Measurements from ENCODE around the gene PLB1. TPM values are rescaled to one million over a fixed set of nuclear protein-coding genes. Genes with fewer than 3 reads are reported as not detected.

PLB1 gene
- polyA plus RNA-seq, 1 donor from 2014 or later = 2.8 TPM

GRCh38 chr2:28680657-28681056 is 184.8 kb downstream of the PLB1 start:
- H3K4me3 ChIP-seq (ENCODE audit: low read length) = no peak overlapping the region
- H2AFZ ChIP-seq (ENCODE audit: low read depth, low read length) = no peak overlapping the region
- H3K9me3 ChIP-seq (ENCODE audit: low read length) = no peaks in the 10 kb centered on the region
- no peak overlapping the region for H3K9ac ChIP-seq (ENCODE audit: low read length)
- H3K36me3 ChIP-seq (ENCODE audit: insufficient read depth, low read length) = no peaks in the 10 kb centered on the region
- no peak overlapping the region for H3K4me2 ChIP-seq (ENCODE audit: low read length)
- H3K27me3 ChIP-seq (ENCODE audit: insufficient read depth, low read depth, low read length) = no peaks in the 10 kb centered on the region
- no peak overlapping the region for H3K27ac ChIP-seq (ENCODE audit: low read length)
- H4K20me1 ChIP-seq (ENCODE audit: insufficient read depth) = no peaks in the 10 kb centered on the region
- TF ChIP-seq RAD21 (conservative IDR thresholded peaks at IDR 0.05) (no peak), EZH2 (IDR thresholded peaks at IDR 0.05; ENCODE audit: borderline replicate concordance, insufficient read depth, low read length, poor library complexity, severe bottlenecking) (no peak), MXI1 (conservative IDR thresholded peaks at IDR 0.05; ENCODE audit: poor library complexity, severe bottlenecking) (no peak), EP300 (conservative IDR thresholded peaks at IDR 0.05; ENCODE audit: poor library complexity, severe bottlenecking) (no peak), REST (IDR thresholded peaks at IDR 0.05; ENCODE audit: borderline replicate concordance) (no peak), SMC3 (conservative IDR thresholded peaks at IDR 0.05; ENCODE audit: poor library complexity) (no peak), TAF1 (IDR thresholded peaks at IDR 0.05; ENCODE audit: low read depth) (no peak), POLR2AphosphoS5 (IDR thresholded peaks at IDR 0.05) (no peak)
- TF ChIP-seq, protein P1, sequence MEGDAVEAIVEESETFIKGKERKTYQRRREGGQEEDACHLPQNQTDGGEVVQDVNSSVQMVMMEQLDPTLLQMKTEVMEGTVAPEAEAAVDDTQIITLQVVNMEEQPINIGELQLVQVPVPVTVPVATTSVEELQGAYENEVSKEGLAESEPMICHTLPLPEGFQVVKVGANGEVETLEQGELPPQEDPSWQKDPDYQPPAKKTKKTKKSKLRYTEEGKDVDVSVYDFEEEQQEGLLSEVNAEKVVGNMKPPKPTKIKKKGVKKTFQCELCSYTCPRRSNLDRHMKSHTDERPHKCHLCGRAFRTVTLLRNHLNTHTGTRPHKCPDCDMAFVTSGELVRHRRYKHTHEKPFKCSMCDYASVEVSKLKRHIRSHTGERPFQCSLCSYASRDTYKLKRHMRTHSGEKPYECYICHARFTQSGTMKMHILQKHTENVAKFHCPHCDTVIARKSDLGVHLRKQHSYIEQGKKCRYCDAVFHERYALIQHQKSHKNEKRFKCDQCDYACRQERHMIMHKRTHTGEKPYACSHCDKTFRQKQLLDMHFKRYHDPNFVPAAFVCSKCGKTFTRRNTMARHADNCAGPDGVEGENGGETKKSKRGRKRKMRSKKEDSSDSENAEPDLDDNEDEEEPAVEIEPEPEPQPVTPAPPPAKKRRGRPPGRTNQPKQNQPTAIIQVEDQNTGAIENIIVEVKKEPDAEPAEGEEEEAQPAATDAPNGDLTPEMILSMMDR (IDR thresholded peaks at IDR 0.05; ENCODE audit: poor library complexity, severe bottlenecking) = no peak
- H3F3A ChIP-seq (ENCODE audit: insufficient read depth, low read length, poor library complexity, severe bottlenecking) = no peaks in the 10 kb centered on the region
- H3K79me2 ChIP-seq (replicated peaks; ENCODE audit: insufficient read depth, low read length) = no peaks in the 10 kb centered on the region
- no peaks in the 10 kb centered on the region for H3K9me2 ChIP-seq (ENCODE audit: insufficient read depth, low read length)

DNA sequence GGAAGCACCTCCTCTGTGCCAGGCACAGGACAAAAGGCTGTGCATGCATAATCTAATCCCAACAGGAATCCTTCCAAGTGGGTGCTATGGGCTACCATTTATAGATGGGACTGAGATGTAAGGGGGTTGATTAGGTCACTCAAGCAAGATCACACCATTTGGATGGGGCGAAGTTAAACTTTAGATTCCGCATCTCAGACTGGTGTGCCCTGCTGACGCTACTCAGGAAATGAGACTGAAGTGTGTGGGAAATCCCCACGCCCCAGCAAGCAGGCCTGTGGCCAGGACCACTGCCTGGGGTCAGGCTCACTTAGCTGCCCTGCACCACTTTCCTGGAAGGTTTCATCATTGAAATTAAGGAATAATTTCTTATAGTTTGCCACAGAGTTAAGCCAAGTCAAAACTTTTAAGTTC is 185.3 kb downstream of the PLB1 start:
- H4K20me1 ChIP-seq (ENCODE audit: insufficient read depth) = no peaks in the 10 kb centered on the region
- no peaks in the 10 kb centered on the region for H3F3A ChIP-seq (ENCODE audit: insufficient read depth, low read length, poor library complexity, severe bottlenecking)
- H3K27ac ChIP-seq (ENCODE audit: low read length) = no peak overlapping the region
- H3K9me2 ChIP-seq (ENCODE audit: insufficient read depth, low read length) = no peaks in the 10 kb centered on the region
- no peak overlapping the region for H3K4me2 ChIP-seq (ENCODE audit: low read length)
- H3K9me3 ChIP-seq (ENCODE audit: low read length) = no peaks in the 10 kb centered on the region
- H3K27me3 ChIP-seq (ENCODE audit: insufficient read depth, low read depth, low read length) = no peaks in the 10 kb centered on the region
- H3K36me3 ChIP-seq (ENCODE audit: insufficient read depth, low read length) = no peaks in the 10 kb centered on the region
- no peak overlapping the region for H3K4me3 ChIP-seq (ENCODE audit: low read length)
- no peak overlapping the region for H2AFZ ChIP-seq (ENCODE audit: low read depth, low read length)
- H3K79me2 ChIP-seq (replicated peaks; ENCODE audit: insufficient read depth, low read length) = no peaks in the 10 kb centered on the region
- no peak overlapping the region for H3K9ac ChIP-seq (ENCODE audit: low read length)
- no peak for TF ChIP-seq REST (IDR thresholded peaks at IDR 0.05; ENCODE audit: borderline replicate concordance)
- no peak for TF ChIP-seq POLR2AphosphoS5 (IDR thresholded peaks at IDR 0.05)
- TF ChIP-seq RAD21 (conservative IDR thresholded peaks at IDR 0.05) = no peak
- no peak for TF ChIP-seq TAF1 (IDR thresholded peaks at IDR 0.05; ENCODE audit: low read depth)
- no peak for TF ChIP-seq MXI1 (conservative IDR thresholded peaks at IDR 0.05; ENCODE audit: poor library complexity, severe bottlenecking)
- no peak for TF ChIP-seq EP300 (conservative IDR thresholded peaks at IDR 0.05; ENCODE audit: poor library complexity, severe bottlenecking)
- no peak for TF ChIP-seq SMC3 (conservative IDR thresholded peaks at IDR 0.05; ENCODE audit: poor library complexity)
- TF ChIP-seq, protein P1 (IDR thresholded peaks at IDR 0.05; ENCODE audit: poor library complexity, severe bottlenecking) = no peak
- no peak for TF ChIP-seq EZH2 (IDR thresholded peaks at IDR 0.05; ENCODE audit: borderline replicate concordance, insufficient read depth, low read length, poor library complexity, severe bottlenecking)

Measured in neural cell (in vitro differentiated cells).